ENCODE results near the gene SLC5A10.

DNA sequence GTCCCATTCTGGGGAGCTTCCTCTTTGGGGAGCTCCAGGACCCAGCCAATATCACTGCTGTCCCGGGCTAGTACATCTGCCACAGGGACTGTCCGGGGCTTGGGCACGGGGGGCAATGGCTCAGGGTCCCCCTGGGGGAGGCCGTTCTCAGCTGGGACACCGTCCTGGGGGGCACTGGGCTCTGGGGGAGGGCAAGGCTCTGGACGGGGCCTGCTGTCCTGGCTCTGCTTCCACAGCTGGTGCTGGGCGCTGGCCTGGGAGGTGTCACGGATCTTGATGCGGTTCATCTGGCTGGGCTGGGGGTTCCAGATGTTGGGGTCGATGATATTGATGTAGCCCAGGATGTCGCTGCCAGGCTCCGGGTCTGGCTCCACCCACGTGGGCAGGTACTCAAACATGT is 26.1 kb downstream of the SLC5A10 start:
- TF ChIP-seq, protein P1, sequence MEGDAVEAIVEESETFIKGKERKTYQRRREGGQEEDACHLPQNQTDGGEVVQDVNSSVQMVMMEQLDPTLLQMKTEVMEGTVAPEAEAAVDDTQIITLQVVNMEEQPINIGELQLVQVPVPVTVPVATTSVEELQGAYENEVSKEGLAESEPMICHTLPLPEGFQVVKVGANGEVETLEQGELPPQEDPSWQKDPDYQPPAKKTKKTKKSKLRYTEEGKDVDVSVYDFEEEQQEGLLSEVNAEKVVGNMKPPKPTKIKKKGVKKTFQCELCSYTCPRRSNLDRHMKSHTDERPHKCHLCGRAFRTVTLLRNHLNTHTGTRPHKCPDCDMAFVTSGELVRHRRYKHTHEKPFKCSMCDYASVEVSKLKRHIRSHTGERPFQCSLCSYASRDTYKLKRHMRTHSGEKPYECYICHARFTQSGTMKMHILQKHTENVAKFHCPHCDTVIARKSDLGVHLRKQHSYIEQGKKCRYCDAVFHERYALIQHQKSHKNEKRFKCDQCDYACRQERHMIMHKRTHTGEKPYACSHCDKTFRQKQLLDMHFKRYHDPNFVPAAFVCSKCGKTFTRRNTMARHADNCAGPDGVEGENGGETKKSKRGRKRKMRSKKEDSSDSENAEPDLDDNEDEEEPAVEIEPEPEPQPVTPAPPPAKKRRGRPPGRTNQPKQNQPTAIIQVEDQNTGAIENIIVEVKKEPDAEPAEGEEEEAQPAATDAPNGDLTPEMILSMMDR (conservative IDR thresholded peaks at IDR 0.05): no peak
- no peak for TF ChIP-seq ZFX (IDR thresholded peaks at IDR 0.05)

Data from C4-2B (cell line).